HG02970 (cell line): ENCODE data around the gene RNASE11.
"Not testable (repeated sequence)": the region's sequence is repeated elsewhere in the genome, so short reads cannot be mapped to it uniquely, and the experiment has no call there.

Source experiments
- ATAC-seq: cut with Tn5 transposase; IDR thresholded peaks from one replicate; pipeline ENCODE4 v1.9.1; 2021; ENCODE audit warnings: mild to moderate bottlenecking, moderate library complexity, moderate number of reproducible peaks; ENCODE audit not compliant: unreplicated experiment, low FRiP score

The RNASE11 gene

DNA sequence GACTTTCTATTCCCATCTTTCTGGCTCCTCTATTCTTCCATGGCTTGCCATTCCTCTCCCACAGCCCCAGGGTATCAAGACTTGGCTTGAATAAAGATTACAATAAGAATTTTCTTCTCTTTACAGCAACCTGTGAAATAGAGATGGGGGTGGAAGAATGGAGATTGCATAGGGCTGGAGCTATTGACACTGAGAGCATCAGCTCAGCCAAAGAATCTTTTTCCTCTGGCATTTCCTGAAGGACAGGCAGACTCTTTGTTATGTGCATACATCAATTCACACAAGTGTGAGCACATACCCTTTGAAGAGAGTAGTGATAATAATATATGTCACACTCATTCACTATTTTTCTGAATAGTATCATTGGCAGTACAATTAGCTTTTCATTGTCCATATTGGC, 4.7 kb downstream of the RNASE11 start:
- no peak for ATAC-seq

DNA sequence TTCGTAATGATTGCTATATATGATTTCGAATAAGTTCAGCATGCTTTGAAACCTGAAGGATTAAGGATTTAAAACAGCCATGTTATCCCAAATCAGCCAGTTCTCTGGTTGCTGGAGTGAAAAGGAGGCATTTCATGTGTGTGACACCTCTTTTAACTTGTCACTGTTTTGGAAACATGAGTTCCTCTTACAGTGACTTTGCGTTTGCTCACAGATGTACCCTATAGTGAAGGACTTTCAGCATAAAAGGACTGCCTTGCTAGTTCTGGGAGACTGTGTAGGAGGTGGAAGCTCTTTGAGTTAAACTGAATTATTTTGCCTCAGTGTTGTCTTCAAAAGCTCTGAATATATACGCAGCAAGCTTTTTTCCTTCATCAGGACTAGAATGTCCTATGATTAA, 7.6 kb downstream of the RNASE11 start:
- no peak for ATAC-seq

DNA sequence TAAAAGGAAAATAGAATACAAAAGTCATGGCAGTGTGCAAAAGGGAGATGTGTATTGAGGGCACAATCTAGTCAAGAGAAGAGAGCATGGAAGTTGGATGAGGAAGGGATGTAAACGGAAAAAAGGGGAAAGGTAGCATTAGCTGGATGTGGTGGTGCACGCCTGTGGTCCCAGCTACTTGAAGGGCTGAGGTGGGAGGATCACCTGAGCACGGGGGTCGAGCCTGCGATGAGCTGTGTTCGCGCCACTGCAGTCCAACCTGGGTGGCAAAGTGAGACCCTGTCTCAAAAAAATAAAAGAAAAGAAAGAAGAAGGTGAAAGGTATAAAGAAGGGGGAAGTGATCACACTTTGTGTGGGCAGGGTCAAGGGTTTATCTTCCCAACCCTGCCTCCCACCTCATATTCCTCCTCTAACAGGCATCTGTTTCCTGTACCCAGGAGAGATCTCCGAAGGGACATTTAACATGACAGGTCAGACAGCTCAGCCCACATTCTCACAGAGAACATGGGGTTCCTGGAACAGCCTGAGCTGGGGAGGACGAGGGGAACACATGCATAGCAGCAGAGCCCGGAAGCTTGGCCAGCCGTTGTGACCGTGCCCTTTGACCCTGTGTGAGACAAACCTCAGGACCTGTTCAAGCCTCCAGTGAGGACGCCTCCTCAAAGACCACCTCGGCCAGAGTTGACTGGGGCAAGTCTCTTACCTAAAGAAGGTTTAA, 8.9 kb downstream of the RNASE11 start:
- no peak for ATAC-seq

DNA sequence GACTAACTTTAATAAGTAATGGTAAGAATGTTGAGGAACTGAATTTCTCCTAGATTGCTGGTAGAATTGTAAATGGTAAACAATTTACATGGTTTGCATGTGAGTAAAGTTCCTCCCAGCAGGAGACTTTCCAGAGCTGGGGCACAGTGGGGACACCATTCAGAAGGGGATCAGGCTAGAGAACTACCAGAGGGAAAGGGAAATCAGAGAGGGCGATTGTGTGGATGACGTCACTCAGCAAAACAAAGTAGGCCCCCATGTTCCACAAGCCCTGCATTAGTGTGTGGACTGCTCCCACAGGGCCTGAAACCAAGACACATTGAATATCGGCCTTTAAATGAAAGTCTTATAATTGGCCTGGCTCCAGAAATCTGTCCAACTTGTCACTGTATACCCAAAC, 9.5 kb downstream of the RNASE11 start:
- no peak for ATAC-seq

DNA sequence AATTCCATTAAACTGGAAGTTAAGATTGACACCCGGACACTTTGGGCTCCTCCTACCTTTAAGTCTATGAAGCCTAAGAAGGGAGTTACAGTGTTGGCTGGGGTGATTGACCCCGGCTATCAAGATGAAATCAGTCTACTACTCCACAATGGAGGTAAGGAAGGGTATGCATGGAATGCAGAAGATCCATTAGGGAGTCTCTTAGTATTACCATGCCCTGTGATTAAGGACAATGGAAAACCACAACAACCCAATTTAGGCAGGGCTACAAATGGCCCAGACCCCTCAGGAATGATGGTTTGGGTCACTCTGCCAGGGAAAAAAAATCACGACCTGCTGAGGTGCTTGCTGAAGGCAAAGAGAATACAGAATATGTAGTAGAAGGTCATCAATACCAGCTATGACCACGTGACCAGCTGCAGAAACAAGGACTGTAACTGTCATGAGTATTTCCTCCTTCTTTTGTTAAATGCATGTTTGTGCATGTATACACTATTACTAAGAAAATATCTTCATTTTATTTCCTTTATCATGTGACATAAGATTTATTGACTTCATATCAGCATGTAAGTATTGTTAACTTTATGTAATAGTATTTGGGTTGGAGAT, 15.3 kb downstream of the RNASE11 start:
- ATAC-seq: not testable (repeated sequence)

DNA sequence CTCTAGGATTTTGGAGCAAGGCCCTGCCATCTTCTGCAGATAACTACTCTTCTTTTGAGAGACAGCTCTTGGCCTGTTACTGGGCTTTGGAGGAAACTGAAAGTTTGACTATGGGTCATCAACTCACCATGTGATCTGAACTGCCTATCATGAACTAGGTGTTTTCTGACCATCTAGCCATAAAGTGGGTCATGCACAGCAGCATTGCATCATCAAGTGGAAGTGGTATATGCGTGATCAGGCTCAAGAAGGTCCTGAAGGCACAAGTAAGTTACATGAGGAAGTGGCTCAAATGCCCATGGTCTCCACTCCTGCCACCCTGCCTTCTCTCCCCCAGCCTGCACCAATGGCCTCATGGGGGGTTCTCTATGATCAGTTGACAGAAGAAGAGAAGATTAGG, 17.1 kb downstream of the RNASE11 start:
- not testable (repeated sequence) for ATAC-seq

DNA sequence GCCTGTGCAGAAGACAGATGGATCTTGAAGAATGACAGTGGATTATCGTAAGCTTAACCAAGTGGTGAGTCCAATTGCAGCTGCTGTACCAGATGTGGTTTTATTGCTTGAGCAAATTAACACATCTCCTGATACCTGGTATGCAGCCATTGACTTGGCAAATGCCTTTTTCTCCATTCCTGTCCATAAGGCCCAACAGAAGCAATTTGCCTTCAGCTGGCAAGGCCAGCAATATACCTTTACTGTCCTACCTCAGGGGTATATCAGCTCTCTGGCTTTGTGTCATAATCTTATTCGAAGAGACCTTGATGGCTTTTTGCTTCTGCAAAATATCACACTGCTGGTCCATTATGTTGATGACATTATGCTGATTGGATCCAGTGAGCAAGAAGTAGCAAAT, 17.9 kb downstream of the RNASE11 start:
- ATAC-seq: not testable (repeated sequence)

DNA sequence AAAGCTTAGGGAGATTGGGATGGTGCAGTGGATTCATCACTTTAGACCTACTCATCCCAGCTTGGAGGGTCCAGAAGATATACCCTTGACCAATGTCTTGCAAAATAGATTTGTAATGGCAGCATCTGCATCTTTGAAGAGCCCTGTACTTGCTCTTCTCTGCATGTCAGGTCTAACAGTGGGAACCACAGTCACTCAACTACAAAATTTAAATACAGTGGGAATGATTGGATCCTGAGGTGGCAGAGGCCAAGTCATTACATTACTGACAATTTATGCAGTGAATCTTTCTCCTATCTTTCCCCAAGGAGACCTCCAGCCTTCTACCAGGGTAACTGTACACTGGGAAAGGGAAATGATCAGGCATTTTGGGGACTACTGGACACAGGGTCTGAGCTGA, 18.7 kb downstream of the RNASE11 start:
- ATAC-seq: no peak

DNA sequence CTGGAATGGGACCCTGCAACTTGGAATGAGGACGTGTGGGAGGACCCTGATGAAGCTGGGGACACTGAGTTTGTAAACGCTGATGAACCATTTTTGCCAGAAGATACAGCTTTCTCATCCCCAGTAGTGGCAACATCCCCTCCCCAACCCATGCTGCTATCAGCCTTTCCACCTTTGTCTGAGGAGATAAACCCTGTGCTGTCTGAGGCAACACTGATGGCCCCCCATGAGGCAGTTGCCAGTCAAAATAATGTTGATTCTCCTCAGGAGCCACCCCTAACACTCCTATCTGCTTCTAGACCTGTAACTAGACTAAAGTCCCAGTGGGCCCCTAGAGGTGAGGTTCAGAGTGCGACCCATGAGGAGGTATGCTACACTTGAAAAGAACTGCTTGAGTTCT, 19.4 kb downstream of the RNASE11 start:
- ATAC-seq: no peak

DNA sequence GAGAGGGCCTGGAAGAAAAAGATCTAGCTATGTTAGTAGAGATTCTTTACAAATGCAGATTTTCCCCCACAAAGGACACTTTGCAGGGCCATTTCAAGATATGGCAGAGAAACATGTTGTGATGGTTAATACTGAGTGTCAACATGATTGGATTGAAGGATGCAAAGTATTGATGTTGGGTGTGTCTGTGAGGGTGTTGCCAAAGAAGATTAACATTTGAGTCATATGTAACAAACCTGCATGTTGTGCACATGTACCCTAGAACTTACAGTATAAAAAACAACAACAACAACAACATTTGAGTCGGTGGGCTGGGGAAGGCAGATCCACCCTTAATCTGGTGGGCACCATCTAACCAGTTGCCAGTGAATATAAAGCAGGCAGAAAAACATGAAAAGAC, 20.6 kb downstream of the RNASE11 start:
- ATAC-seq: not testable (repeated sequence)

DNA sequence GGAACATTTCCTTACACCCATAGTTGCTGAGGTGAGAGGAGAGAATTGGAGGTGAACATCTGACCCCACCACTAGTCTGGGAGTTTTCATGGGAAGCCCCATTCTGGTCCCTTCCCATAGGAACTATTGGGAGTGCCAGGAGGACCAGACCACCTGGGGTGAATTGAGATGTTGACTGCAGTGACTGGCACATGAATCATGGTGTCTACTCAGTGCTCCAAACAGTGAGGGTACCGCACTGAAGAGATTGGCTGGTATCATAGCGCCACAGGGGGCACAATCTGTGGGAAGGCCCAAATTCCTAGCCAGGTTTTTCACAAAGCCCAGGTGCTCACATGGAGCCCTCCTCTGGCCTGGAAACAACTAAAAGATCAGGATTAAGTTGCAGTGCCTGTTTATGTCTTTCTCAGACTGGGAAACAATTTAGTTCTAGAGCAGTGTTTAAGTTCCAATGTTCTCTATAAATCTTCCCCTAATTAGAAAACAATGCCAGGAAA, 23.3 kb downstream of the RNASE11 start:
- no peak for ATAC-seq

DNA sequence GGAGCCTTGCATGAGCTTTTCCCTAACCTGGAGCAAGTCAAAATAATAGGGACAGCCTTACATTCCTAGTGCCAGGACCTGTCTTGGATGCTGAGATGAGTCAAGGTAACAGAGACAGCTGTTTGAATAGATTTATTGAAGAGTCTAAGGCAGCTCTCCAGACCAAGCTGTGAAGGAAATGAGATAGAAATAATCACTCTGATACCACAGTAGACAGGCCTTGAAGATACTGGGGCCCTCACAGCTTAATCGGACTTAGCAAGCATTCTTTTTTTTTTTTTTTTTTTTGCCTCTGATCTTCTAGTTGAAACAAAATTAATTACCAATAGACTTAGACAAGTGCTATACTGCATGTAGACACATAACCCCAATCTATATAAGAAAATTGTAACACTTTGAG, 23.8 kb downstream of the RNASE11 start:
- ATAC-seq: no peak

DNA sequence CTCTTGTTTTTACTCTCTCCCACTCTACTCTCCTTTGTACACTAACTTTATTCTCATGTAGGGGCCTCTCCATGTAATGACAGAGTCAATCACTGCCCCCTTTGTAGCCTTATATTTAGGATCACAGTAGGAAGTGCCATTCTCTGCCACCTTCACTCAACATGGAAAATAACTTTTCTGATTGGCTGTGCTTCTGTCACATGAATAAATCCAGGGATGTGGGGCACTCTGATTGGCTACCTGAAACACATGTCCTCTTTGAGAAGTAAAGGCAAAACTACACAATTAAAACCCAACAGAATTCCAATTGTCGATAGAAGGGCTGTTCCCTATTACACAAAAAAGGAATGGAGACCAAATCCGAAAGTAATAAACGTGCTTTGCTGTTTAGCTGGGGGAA, 26.8 kb downstream of the RNASE11 start, which contains the start of gene RNASE9:
Gene RNASE9 (minus strand): TSS at position 87 of the 400 bp plus-strand sequence.
- ATAC-seq: no peak

DNA sequence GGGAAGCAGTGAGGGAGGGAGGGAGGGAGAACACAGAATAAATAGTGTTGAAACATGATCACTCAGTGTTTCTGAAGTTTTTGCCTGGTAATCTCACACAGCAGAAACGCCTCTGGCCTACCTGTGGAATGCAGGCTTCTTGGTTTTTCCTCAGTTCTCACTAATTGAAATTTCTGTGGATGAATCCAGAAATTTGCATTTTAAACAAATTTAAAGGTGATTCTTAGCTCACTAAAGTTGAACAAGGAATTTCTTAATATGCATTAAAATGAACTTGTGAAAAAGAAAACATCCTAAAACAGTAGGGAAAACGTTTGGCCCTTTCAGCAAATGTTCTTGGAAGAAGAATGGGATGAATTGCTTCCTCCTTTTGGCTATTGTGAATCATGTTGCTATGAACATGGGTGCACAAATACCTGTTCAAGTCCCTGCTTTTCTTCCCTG, 28.3 kb downstream of the RNASE11 start:
- no peak for ATAC-seq

DNA sequence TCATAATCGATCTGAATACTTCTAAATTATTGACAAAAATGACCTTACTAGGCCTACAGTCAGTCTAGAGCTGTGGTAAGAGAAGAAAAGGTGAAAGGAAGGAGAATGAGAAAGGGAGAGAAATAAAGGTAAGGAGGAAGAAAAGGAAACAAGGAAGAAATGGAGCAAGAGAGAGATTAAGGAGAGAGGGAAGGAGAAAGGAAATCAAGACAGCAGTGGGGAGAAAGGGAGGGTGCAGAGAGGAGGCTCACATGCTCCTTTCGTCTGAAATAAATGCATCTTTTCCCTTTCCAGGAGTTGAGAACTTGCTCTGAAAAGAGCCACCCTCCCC, 30.6 kb downstream of the RNASE11 start:
- no peak for ATAC-seq

DNA sequence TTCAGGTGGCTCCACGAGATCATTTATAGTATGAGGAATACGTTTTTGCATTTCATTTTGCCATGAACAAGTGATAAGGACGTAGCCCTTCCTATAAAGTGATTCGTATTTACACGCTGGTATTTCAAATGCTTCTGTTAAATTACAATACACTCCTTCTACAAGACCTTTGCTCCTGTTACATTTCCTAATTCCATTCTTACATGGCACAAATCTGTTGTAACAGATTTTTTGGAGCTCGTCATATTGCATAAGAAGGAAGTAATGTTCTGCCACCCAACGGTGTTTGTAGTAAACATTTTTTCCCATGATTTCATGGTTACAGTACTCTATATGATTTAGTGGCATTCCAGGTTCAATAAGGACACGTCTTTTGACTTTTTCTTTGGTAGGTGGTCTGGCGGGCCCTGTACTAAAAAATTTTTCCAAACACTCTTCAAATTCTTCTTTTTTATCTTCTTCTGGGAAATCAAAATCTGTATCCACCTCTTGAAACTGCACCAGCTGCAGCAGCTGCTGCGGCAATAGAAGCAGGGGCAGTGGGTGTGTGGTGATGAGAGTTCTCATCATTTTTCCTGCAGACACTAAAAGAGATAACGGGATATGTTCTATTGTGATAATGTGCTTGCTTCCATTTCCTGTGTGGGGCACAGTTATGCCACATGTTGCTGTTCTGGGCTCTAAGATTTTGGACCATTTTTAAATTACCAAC, 31.1 kb downstream of the RNASE11 start:
- ATAC-seq: no peak

DNA sequence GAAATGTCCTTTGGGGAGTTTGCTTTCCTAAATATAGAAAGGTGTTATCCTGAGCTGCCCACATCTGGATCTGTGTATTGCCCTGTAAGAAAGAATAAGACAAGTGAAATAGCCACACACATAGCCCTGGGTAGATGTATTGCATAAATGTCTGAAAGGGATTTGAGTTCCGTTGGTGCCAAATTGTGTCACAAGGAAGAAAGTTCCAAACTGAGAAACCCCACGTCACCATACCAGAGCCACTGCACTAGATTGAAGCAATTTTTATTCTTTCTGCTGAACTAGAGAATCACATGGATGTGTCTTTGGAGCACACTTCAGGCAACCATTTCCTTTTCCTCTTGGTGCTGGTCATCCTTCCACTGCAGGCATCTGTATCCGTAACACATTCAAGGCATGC, 32.0 kb downstream of the RNASE11 start:
- ATAC-seq: no peak

DNA sequence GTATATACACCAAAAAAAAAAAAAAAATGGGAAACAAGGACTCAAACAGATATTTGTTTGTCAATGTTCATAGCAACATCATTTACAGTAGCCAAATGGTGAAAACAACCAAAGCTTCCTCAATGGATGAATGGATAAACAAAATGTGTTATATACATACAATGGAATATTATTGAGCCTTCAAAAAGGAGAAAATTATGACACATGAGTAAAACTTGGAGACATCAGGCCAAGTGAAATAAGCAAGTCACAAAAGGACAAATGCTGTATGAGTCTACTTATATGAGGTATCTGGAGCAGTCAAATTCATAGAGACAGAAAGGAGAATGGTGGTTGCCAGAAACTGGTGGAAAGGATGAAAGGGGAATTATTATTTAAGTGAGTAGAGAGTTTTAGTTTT, 34.8 kb downstream of the RNASE11 start:
- no peak for ATAC-seq

DNA sequence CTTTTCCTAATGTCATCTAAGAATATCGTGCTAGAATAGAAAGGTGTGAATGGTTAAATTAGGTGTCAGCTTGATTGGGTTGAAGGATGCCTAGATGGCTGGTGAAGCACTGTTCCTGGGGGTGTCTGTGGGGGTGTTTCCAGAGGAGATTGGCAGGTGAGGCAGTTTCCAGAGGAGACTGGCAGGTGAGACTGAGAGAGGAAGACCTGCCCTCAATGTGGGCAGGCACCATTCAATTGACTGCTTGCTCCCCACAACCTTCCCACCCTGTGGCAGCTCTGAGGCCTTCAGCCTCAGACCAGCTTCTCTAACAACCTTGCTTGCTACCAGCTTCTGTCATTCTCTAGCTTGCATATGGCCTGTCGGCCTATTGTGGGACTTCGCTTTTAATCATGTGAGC, 36.2 kb downstream of the RNASE11 start:
- no peak for ATAC-seq

DNA sequence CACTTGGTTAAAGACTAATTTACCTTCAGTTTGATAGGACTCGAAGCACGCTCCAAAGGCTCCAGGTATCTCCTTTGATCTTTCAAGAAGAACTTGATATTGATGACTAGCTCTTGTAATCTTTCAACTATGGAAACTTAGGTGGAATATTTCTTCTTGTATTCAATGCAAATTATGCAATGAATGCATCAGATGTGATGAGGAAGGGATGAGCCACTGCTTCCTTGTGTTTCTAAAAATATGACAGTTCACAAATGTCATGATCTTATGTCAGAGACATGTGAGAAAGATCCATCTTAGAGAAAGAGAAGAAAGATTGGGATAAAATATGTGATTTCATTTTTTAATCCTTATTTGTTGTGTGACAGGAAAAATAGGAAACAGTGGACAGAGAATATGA, 36.9 kb downstream of the RNASE11 start:
- no peak for ATAC-seq

DNA sequence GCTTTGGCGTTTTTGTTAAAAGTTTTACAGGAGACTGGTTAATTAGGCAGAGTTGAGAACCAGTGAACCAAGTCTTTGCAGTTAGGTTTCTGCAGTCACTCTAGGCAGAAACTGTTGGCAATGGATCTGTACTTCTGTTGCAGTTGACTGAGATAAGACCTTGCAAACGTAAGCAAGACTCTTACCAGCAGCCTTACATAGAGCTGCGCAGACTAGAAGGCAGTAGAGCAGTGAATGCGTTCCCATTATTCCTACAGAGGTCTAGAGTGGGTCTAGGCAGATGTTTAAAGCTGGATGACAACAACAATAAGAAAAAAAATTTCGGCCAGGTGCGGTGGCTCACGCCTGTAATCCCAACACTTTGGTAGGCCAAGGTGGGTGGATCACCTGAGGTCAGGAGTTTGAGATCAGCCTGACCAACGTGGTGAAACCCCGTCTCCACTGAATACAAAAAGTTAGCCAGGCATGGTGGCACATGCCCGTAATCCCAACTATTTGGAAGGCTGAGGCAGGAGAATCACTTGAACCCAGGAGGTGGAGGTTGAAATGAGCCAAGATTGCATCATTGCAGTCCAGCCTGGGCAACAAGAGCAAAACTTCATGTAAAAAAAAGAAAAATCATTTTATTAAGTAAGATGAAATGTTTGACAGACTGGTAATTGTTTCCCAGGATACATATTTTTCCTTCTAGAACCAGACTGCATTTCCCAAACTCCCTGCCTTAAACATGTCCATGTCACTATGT, 39.2 kb downstream of the RNASE11 start:
- no peak for ATAC-seq
